HG03378 (cell line): ENCODE results near the gene SLCO6A1.
A peak's percentile ranks its signal among the peaks of the same experiment; 100 is the strongest.
"Not testable (repeated sequence)": the region's sequence is repeated elsewhere in the genome, so short reads cannot be mapped to it uniquely, and the experiment has no call there.

ENCODE experiments used
- ATAC-seq: cut with Tn5 transposase; IDR thresholded peaks from one replicate; pipeline ENCODE4 v1.9.1; 2021; ENCODE audit warnings: mild to moderate bottlenecking, moderate library complexity; ENCODE audit not compliant: unreplicated experiment

Gene SLCO6A1, protein sequence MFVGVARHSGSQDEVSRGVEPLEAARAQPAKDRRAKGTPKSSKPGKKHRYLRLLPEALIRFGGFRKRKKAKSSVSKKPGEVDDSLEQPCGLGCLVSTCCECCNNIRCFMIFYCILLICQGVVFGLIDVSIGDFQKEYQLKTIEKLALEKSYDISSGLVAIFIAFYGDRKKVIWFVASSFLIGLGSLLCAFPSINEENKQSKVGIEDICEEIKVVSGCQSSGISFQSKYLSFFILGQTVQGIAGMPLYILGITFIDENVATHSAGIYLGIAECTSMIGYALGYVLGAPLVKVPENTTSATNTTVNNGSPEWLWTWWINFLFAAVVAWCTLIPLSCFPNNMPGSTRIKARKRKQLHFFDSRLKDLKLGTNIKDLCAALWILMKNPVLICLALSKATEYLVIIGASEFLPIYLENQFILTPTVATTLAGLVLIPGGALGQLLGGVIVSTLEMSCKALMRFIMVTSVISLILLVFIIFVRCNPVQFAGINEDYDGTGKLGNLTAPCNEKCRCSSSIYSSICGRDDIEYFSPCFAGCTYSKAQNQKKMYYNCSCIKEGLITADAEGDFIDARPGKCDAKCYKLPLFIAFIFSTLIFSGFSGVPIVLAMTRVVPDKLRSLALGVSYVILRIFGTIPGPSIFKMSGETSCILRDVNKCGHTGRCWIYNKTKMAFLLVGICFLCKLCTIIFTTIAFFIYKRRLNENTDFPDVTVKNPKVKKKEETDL

GRCh38 chr5:102498271-102499034, at the start of gene SLCO6A1:
Gene SLCO6A1, minus strand, starts transcription at chr5:102499001. Its CDS starts 157 bp downstream, at chr5:102498844.
- no peak for ATAC-seq

DNA sequence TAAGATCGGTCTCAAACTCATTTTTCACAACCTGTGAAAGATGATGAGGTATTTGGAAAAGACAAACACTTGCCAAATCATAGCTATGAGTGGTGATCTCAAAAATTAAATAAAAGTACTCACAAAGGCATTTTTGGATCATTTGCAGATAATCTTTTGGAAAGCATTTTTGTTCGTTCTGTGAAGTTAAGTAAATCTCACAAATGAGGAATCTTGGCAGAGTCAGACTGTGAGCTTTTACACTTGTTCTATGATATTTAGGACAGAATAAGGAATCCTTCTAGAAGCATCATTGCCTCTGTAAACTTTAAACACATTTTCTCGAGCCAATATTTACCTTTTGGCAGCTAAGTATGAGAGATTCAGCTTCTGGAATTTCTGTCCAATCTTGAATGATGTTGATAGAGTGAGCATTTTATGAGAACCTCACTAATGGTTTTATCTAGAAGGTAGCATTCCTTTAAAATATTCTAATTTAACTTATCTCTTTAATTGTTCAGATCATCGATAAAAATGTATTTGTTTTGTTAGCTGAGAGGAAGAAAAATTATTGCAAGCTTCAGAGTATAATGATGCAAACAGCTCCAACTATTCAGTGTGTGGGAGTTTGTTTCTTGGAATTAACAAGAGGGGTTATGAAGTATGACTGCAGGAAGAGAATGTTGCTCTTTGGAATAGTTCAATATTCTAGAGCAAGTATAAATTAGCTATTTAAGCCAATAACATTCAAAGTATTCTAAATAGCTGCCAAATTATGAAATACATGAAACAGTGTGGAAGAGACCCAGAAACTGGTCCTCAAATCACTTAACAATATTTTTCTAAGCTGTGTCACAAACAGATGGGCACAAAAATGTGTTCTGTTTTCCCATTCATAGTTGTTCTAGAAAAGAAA, 48.6 kb upstream of the SLCO6A1 start:
- ATAC-seq: no peak

DNA sequence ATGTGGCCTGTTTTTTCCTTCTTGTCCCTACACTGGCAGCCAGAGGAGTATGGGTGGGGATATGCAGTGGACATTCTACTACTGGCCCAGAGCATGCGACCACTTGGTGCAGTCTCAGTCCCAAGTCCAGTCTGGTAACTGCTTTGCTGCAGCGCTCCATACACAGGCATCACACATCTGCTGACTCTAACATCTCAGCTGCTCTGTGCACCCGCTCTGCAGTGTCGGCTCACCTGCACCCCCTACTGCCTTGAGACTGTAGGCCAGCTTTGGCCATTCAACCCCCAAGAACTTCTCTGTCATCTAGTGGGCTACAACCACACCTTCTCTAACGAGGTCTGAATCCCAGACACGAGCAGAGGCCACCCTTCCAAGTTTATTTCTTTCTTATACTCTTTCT, 46.4 kb upstream of the SLCO6A1 start:
- peak; percentile 68 for ATAC-seq

DNA sequence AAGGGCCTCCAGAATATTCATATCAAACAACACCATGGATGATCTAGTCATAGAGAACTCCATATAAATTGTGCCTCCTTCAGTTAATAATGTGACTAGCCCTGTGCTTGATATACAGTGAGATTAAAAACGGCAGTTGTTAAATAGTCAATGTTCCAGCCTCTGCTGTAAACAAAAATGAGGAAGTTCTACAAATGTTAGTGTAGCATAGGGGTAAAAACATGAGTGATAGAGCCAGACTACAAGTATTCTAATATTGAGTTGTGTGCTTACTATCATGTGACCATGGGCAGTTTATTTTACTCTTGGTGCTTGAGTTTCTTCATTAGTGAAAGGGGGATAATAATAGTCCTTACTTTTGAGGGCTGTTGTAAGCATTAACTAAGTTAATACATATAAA, 43.3 kb upstream of the SLCO6A1 start:
- no peak for ATAC-seq

DNA sequence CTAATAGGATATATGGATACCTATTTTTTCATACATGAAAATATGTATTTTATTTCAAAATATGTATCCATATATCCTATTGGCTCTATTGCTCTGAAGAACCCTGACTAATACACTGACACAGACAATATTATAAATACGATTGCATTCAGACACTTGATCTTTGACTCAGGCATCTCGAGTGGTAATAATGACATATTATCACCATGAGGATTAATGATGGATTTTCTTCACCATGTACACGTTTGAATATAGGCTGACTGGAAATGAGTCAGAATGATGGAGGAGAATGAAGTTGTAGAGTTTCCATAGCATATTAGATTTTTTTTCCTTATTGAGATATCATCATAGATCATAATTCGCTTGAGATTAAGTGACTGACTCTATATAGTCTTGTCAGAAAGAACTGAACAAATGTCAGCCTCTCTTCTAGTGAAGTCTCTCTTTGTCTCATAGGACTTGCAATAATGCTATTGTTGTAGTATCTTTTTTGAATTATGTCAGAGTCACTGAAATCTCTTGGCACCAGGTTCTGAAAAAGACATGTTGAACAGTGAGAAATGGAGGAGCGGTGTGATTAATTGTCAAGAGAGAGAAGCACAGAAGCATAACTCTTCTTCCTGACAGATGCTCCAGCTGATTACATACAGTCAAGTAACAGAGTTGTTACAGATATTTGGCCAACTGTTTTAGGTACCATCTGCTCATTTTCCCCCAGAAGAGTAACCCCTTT, 41.4 kb upstream of the SLCO6A1 start:
- no peak for ATAC-seq

DNA sequence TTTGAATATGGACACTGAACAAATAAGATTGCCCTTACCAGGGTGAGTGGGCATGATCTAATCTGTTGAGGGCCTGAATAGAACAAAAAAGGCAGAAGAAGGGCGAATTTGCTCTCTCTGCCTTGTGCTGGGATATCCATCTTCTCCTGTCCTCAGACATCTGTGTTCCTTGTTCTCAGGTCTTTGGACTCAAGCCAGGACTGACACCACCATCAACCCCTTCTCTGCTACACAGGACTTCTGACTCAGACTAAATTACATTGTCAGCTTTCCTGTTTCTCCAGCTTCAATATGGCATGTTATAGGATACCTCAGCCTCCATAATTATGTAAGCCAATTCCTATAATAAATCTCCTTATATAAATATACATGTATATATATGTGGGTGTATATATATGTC, 40.8 kb upstream of the SLCO6A1 start:
- ATAC-seq: no peak

- no peak for ATAC-seq
These were observed 38.2 kb upstream of the SLCO6A1 start for GRCh38 chr5:102537011-102537410.

DNA sequence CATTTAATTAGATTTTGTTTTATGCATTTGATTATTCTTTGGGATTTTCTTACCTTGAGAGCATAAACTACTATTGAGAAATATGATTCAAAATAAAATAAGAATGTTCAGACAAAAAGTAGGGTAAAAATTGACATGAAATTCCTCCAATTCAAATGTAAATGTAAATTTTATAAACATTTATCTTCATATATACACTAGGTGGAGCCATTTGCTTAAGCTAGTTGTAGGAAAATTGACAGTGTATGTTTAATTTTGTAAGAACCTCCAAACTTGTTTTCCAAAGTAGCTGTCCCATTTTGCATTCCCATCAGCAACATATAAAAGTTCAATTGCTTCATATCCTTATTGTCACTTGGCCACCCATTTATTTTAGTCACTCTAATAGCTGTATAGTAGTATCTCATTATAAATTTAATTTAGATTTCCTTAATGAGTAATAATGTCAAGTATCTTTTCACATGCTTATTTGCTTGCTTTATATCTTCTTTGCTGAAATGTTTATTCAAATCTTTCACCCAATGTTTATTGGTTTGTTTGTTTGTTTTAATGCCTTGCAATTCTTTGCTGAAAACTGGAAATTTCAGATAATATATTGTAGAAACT, 37.6 kb upstream of the SLCO6A1 start:
- ATAC-seq: no peak

- no peak for ATAC-seq
These were observed 33.3 kb upstream of the SLCO6A1 start for GRCh38 chr5:102532123-102532522.

GRCh38 chr5:102531506-102531905, 32.7 kb upstream of the SLCO6A1 start:
- peak; percentile 99 for ATAC-seq

DNA sequence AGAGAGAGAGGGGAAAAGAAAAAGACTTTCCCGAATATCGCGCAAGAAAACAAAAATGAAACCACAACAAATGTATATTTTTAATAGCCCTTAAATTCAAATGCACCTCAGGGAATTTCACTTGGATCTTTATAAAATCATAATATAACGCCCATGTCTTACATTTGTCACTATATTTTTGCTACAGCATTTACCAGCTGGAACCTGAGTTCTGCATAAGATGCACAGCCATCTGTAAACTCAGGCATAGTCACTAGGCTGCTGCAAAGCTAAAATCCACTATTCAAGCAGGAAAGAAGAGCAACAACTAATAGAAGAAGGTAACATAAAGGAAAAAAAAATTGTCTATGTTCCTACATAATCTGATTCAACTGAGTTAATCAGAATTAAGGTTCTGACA, 30.6 kb upstream of the SLCO6A1 start:
- ATAC-seq: no peak

DNA sequence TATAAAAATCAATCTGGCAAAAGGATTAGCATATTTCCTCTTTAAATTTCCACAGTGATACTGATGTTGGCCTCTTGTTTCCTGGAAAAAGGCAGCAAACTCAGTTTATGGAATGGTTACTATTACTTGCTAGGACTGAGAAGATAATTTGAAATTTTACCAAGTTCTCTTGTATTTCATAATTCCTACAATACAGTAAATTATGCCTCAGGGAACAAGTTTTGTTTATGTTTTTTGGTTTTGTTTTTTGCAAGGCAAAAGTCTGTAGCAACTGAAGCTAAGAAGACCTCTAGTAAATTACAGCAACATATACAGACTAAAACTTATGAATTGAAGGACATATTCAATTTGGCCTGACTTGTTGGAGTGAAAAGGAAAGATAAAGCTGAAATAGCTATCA, 30.2 kb upstream of the SLCO6A1 start:
- ATAC-seq: no peak

GRCh38 chr5:102528600-102528999, 29.8 kb upstream of the SLCO6A1 start:
- no peak for ATAC-seq

DNA sequence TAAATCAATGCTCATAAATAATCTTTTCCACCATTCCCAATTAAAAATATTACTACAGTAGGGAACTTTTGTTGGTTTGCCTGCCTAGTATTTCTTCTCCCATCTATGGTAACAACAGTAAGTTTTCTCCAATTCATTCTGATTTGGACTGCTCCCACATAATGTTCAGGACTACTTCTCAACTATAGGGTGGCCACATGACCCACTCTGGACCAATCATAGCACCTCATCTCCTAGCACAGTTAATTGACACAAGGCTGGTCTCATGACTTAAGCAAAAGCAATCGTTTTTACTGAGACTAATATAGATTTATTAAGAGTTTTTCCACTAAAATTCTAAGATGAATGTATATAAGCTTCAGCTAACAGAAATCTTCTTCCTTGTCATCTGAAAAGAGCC, 28.7 kb upstream of the SLCO6A1 start:
- no peak for ATAC-seq

GRCh38 chr5:102523541-102524175, 24.9 kb upstream of the SLCO6A1 start:
- peak; percentile 100 for ATAC-seq

DNA sequence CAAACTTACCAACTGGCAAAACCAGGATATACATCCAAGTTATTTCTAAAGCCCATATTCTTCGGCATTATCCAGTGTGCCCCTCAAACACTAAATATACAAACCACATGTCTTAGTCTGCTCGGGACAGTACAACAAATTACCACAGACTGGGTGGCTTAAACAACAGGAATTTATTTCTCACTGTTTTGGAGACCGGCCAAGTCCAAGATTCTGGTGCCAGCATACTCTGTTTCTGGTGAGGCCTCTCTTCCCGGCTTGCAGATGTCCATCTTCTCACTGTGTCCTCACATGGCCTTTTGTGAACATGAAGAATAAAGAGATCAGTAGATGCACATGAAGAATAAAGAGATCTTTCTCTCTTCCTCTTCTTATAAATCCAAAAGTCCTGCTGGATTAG, 12.9 kb upstream of the SLCO6A1 start:
- ATAC-seq: no peak

- not testable (repeated sequence) for ATAC-seq
These were observed 7.4 kb downstream of the SLCO6A1 start for GRCh38 chr5:102491261-102491914.

GRCh38 chr5:102483736-102484135, 15.1 kb downstream of the SLCO6A1 start:
- no peak for ATAC-seq
